SKM-1 (cell line): ENCODE data around the gene SPOCK1.
"Not testable (repeated sequence)": the region's sequence is repeated elsewhere in the genome, so short reads cannot be mapped to it uniquely, and the experiment has no call there.

ENCODE experiments used
- DNase-seq: peaks from one replicate; lab custom pipeline; 2025; ENCODE audit not compliant: unreplicated experiment; lab: John Stamatoyannopoulos, UW

SPOCK1 gene

GRCh38 chr5:137269274-137269673, 229.9 kb downstream of the SPOCK1 start:
- no peak for DNase-seq

DNA sequence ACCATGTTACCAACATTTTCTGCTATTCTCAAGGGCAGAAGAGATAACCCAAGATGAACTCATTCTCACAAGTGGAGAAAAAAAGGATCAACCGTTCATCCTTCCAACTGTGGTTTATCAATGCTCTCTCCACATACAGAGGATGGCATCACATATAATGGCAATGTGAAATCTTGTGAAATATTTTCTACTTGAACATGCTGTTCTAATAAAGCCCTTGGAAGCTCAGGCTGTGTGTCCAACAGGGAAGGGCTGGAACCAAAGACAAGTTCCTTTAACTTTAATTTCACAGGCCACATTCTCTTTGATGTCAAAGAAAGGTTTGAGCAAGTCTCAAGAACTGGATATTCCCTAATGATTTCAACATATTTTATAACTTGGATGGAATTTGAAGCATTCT, 230.5 kb downstream of the SPOCK1 start:
- DNase-seq: no peak

DNA sequence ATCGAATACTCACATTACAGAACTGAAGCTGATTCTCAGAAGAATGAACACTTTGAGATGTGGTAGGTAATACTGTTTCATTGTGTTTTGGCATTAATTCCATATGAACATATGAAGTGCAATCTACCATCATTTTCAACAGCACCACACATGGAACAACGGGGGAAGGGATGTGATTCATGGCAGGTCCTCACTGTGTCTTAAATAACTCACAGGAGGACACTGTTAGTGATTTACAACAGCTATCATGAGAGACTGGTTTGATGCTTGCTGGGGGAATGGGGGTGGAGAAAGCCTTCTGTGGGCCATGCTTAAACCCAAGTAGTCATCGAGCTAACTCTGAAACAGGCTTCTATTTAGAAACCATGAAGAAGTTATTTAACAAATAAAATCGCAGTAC, 232.9 kb downstream of the SPOCK1 start:
- DNase-seq: no peak

DNA sequence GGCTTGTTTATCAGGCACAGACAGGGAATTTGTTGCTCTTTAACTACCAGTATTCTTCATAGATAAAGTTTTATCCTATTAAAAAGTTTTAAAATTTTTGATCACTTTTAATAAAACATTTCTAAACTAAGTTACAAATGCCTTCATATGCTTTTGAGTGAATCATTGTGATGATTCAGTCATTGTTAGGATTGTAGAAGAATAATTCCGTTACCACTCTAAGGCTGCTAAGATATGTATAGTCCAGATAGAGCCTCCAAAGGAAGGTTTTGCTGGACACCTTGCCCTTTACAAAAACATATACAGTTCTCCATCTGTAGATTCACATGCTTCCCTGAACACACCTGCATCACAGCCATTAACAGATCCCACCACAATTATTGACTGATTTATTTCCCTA, 233.7 kb downstream of the SPOCK1 start:
- DNase-seq: no peak

- no peak for DNase-seq
These were observed 234.6 kb downstream of the SPOCK1 start for GRCh38 chr5:137264573-137264972.

GRCh38 chr5:137264041-137264440, 235.1 kb downstream of the SPOCK1 start:
- no peak for DNase-seq

DNA sequence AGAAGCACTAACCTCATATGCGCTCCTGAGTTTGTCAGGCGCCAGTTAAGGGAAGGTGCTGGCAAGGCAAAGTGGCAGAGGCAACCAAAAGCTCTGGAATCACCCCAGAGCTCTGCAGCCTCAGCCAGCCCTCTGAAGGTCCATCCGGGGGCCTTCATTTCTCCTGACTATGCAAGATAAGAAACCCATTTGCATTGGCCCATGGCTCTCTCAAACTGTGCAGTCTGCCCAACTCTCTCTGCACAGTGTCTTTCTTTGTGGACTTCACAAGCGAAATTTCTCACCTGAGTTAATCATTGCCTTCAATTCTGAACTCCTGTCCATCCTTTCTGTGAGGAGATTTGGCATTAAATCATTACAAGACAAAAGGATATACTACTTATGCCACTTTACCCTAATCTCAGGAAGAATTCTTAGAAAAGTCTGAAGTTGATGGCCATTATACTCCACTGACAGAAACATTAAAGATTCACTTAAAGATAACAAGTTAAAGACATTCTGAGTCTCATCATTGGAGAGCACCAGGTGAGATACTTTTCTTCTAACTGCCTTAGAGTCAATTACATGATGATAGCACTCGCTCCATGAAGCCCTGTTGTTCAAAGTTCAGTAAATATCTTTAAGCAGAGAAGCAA, 235.6 kb downstream of the SPOCK1 start:
- DNase-seq: no peak

- no peak for DNase-seq
These were observed 236.3 kb downstream of the SPOCK1 start for GRCh38 chr5:137262818-137263217.

- DNase-seq: no peak
These were observed 238.1 kb downstream of the SPOCK1 start for GRCh38 chr5:137260820-137261695.

GRCh38 chr5:137259115-137259514, 240.0 kb downstream of the SPOCK1 start:
- not testable (repeated sequence) for DNase-seq

GRCh38 chr5:137254119-137255090, 244.7 kb downstream of the SPOCK1 start:
- no peak for DNase-seq

- no peak for DNase-seq
These were observed 246.6 kb downstream of the SPOCK1 start for GRCh38 chr5:137252512-137252911.

DNA sequence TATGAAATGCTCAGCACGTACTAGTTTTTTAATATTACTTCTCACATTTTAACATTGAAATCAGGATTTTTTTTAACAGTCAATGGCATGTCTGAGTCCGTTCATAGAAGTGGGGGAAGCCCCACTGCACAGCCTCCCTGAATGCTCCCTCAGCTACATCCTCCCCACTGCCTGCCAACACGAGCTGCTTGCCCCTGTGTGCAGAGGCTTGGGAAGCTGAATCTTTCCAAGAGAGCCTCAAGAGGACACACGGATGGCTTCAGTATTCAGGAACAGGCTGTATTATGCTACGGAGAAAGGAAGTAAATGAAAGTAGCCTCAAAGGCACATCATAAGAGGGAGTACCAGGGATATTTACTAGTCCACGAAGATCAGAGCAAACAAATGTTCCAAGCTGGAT, 248.7 kb downstream of the SPOCK1 start:
- DNase-seq: no peak

- DNase-seq: no peak
These were observed 250.6 kb downstream of the SPOCK1 start for GRCh38 chr5:137248527-137248926.

GRCh38 chr5:137245438-137245837, 253.7 kb downstream of the SPOCK1 start:
- no peak for DNase-seq

GRCh38 chr5:137240285-137240684, 258.8 kb downstream of the SPOCK1 start:
- DNase-seq: no peak

DNA sequence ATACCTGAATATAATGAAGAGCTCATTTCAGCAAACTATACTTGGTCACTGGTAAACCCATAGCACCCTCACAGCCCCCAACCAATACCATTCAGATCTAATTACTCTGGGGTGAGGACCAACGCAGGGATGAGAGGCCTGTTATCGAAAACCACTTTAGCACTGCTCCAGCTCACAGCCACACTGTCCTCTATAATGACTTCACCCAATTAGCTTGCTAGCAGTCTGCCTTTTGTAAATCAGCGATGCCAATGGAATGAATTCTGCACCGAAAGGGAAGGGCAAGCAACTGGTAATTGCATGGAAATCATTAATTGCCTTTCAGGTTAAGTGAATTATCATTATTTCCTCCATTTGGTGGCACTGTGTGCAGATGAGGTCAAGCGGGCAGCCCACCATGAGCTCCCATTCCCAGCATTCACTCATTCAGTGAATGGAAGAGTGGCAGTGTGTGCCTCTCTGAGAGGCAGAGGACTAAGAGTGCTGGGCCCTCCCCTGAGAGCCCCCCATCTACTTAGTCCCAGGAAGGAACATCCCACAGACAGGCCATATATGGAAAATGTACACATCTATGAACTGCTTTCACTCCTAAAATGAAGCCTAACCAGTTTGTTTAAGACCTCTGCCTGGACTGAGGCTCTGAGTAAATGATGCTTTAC, 262.1 kb downstream of the SPOCK1 start:
- no peak for DNase-seq

- DNase-seq: no peak
These were observed 262.9 kb downstream of the SPOCK1 start for GRCh38 chr5:137236252-137236651.

DNA sequence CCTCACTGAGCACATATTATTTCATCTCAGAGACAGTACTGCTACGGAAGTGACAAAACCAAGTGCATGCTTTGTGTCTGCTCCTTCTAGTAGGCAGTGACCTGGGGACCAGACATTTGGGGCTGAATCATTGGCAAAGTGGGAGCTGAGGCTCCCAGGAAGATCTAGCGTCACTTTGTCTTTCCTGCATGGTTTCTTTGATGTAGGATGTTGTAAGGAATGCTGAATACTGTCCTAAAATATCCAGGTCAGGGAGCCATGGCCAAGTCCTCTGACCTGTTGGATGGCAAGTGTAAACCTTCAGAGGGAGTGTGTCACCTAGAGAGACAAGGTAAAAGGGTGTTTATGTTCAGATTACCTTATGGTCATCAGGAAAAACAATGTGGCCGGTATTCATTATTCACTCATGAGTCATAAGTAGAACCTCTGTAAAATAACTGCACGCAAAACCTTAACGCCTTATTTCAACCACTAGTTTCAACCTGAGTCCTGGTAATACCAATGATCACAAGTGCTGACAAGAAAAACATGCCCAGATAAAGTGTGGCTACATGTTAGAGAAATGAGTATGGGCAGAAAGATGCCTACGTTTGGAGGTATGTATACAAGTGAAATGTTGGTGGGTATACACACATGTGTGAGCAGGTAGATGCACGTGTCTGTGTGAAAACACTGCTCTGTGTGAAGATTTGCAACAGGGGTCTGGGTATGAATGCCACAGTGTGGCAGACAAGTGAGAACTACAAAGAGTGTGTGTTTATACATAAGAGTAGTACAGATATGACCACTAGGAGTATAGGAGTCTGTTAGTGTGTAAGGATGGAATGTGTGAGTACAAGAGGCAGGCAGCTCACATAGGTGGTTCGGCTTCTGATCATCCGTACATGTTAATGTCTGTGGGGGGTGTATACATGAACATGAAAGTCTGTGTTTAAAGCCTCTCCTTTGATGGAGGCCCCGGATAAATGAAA, 263.9 kb downstream of the SPOCK1 start:
- no peak for DNase-seq

- no peak for DNase-seq
These were observed 265.4 kb downstream of the SPOCK1 start for GRCh38 chr5:137233726-137234125.
